ENCODE data around the gene CCL19. TPM values are rescaled to one million over a fixed set of nuclear protein-coding genes. Genes with fewer than 3 reads are reported as not detected.

CCL19 gene
- total RNA-seq, 1 donor from 2014 or later, result not detected

GRCh38 chr9:34691936-34692315, 850 bp upstream of the CCL19 start:
- no peaks in the 10 kb centered on the region for H3K36me3 Mint-ChIP-seq (ENCODE audit: low read depth)
- peaks cover 4% of the 10 kb centered on the region for H3K4me1 Mint-ChIP-seq
- no peak overlapping the region for H3K27ac Mint-ChIP-seq (ENCODE audit: unreplicated experiment)
- H3K4me3 Mint-ChIP-seq, result no peak overlapping the region
- no peak for TF ChIP-seq CTCF (conservative IDR thresholded peaks at IDR 0.05)
- no peaks in the 10 kb centered on the region for H3K9me3 Mint-ChIP-seq
- no peak for DNase-seq (ENCODE audit: low read depth, low spot score)
- H3K27me3 Mint-ChIP-seq (ENCODE audit: low read depth), result no peaks in the 10 kb centered on the region

GRCh38 chr9:34689512-34689911, 1.6 kb downstream of the CCL19 start:
- H3K9me3 Mint-ChIP-seq, result no peaks in the 10 kb centered on the region
- H3K4me1 Mint-ChIP-seq, result peaks cover 4% of the 10 kb centered on the region
- no peak for DNase-seq (ENCODE audit: low read depth, low spot score)
- H3K4me3 Mint-ChIP-seq, result no peak overlapping the region
- no peaks in the 10 kb centered on the region for H3K36me3 Mint-ChIP-seq (ENCODE audit: low read depth)
- no peak overlapping the region for H3K27ac Mint-ChIP-seq (ENCODE audit: unreplicated experiment)
- no peak for TF ChIP-seq CTCF (conservative IDR thresholded peaks at IDR 0.05)
- H3K27me3 Mint-ChIP-seq (ENCODE audit: low read depth), result no peaks in the 10 kb centered on the region

- Mint-ChIP-seq H3K9me3 (no peaks in the 10 kb centered on the region), H3K4me1 (peaks cover 4% of the 10 kb centered on the region), H3K36me3 (ENCODE audit: low read depth) (no peaks in the 10 kb centered on the region), H3K4me3 (no peak overlapping the region), H3K27ac (ENCODE audit: unreplicated experiment) (no peak overlapping the region), H3K27me3 (ENCODE audit: low read depth) (no peaks in the 10 kb centered on the region)
- DNase-seq (ENCODE audit: low read depth, low spot score), result no peak
- no peak for TF ChIP-seq CTCF (conservative IDR thresholded peaks at IDR 0.05)
These were observed 2.0 kb downstream of the CCL19 start for GRCh38 chr9:34689116-34689470.

- Mint-ChIP-seq H3K4me3 (no peak overlapping the region), H3K27me3 (ENCODE audit: low read depth) (no peaks in the 10 kb centered on the region)
These were observed 2.6 kb downstream of the CCL19 start for GRCh38 chr9:34688329-34689115.

GRCh38 chr9:34687276-34688030, 3.6 kb downstream of the CCL19 start:
- Mint-ChIP-seq H3K27me3 (ENCODE audit: low read depth) (no peaks in the 10 kb centered on the region), H3K4me3 (no peak overlapping the region), H3K27ac (ENCODE audit: unreplicated experiment) (peak overlapping the region; percentile 58), H3K36me3 (ENCODE audit: low read depth) (no peaks in the 10 kb centered on the region), H3K4me1 (peaks cover 4% of the 10 kb centered on the region), H3K9me3 (no peaks in the 10 kb centered on the region)
- no peak for DNase-seq (ENCODE audit: low read depth, low spot score)
- no peak for TF ChIP-seq CTCF (conservative IDR thresholded peaks at IDR 0.05)

More at GRCh38 chr9:34688329-34689115, 2.6 kb downstream of the CCL19 start:
- no peak overlapping the region for H3K27ac Mint-ChIP-seq (ENCODE audit: unreplicated experiment)
- no peaks in the 10 kb centered on the region for H3K36me3 Mint-ChIP-seq (ENCODE audit: low read depth)
- TF ChIP-seq CTCF (conservative IDR thresholded peaks at IDR 0.05), result no peak
- H3K4me1 Mint-ChIP-seq, result peaks cover 4% of the 10 kb centered on the region
- no peak for DNase-seq (ENCODE audit: low read depth, low spot score)
- no peaks in the 10 kb centered on the region for H3K9me3 Mint-ChIP-seq
